ENCODE measurements around the gene TMEM43. TPM values are rescaled to one million over a fixed set of nuclear protein-coding genes. Genes with fewer than 3 reads are reported as not detected.

The TMEM43 gene
- total and polyA plus RNA-seq, 2 of the 8 experiments (the other 6 are each of a cell fraction or from before 2014, with no cell fraction given) = 27.0 to 33.7 TPM

- no peaks in the 10 kb centered on the region for H3K79me2 ChIP-seq (ENCODE audit: control insufficient read depth in 1 of 2, insufficient read depth in 2 of 2, low read length in 2 of 2)
- TF ChIP-seq USF2 (IDR thresholded peaks at IDR 0.05; ENCODE audit: low read length) (no peak), KDM1A (IDR thresholded peaks at IDR 0.05; ENCODE audit: borderline replicate concordance, low read length) (no peak), EP300 (IDR thresholded peaks at IDR 0.05; ENCODE audit: borderline replicate concordance in 1 of 2, low read depth in 2 of 2, low read length in 2 of 2) (no peak), ATF3 (IDR thresholded peaks at IDR 0.05; ENCODE audit: insufficient read depth, low read depth, low read length) (no peak), POLR2AphosphoS5 (IDR thresholded peaks at IDR 0.05; ENCODE audit: low read depth, low read length) (no peak), BRCA1 (IDR thresholded peaks at IDR 0.05; ENCODE audit: low read depth, low read length) (no peak), SRF (IDR thresholded peaks at IDR 0.05; ENCODE audit: low read depth, low read length) (no peak), KDM5A (IDR thresholded peaks at IDR 0.05; ENCODE audit: low read length) (no peak), SP1 (IDR thresholded peaks at IDR 0.05; ENCODE audit: low read depth, low read length) (no peak), CBX5 (IDR thresholded peaks at IDR 0.05; ENCODE audit: low read depth, low read length) (no peak), HDAC6 (IDR thresholded peaks at IDR 0.05; ENCODE audit: low read depth, low read length) (no peak)
- no peak overlapping the region for H2BK20ac ChIP-seq (ENCODE audit: low read length)
- no peak overlapping the region for H3K4ac ChIP-seq (replicated peaks; ENCODE audit: insufficient read length, low read depth, low read length)
- H3K36me3 ChIP-seq (ENCODE audit: control insufficient read depth in 2 of 4, insufficient read depth in 4 of 4, low read length in 3 of 4) = peaks cover 0 to 9% (median 7%) of the 10 kb centered on the region in 4 experiments; a peak in 4 of 8 replicates
- H3K9ac ChIP-seq (replicated peaks in 1 of 4; ENCODE audit: extremely low read depth in 1 of 4, low read depth in 3 of 4, low read length in 3 of 4) = no peak overlapping the region
- H2BK12ac ChIP-seq (ENCODE audit: low read depth, low read length) = peak overlapping the region; percentile 69
- no peak overlapping the region for H2AK5ac ChIP-seq (ENCODE audit: low read depth, low read length)
- 0 out of 4 replicates have a peak overlapping the region, but pooled peaks of 1 of the 2 experiments have one; percentile 36 for H3K4me2 ChIP-seq (ENCODE audit: insufficient read depth in 1 of 2, low read depth in 2 of 2, low read length in 2 of 2)
- H2BK120ac ChIP-seq (replicated peaks; ENCODE audit: low read depth, low read length) = no peak overlapping the region
- H4K5ac ChIP-seq (ENCODE audit: insufficient read length, low read depth, low read length) = no peak overlapping the region
- peak overlapping the region; percentile 66; the same call in 1 of the 2 replicates for H2BK5ac ChIP-seq (ENCODE audit: low read depth, low read length)
- FAIRE-seq (no peak), DNase-seq (ENCODE audit: low read depth in 1 of 2, low spot score in 2 of 2) (no peak)
- no peak overlapping the region for H3K14ac ChIP-seq (ENCODE audit: insufficient read length)
- ChIA-PET POLR2A (ENCODE audit: partially characterized antibody) (interaction anchor here (0.8 to 3.1 kb wide), 3 partner anchors 23 to 31 kb away, joined by 4 to 17 read pairs (median 15); partner anchors contain the start of genes CHCHD4, LSM3, TMEM43 and XPC), CTCF (ENCODE audit: partially characterized antibody) (interaction anchor here (0.7 to 1.9 kb wide), 8 partner anchors 10 to 345 kb away, joined by 3 to 14 read pairs (median 4); partner anchors contain the start of genes CHCHD4 and TMEM43)
- no peak overlapping the region for H3K56ac ChIP-seq (replicated peaks; ENCODE audit: insufficient read length, low read depth, low read length)
- WGBS, 2 experiments (ENCODE audit: extremely low coverage in 1 of 2, insufficient coverage in 1 of 2, insufficient read length in 1 of 2, insufficient replicate concordance in 2 of 2, low coverage in 1 of 2, low lambda C conversion rate in 2 of 2, missing lambda C conversion rate in 1 of 2) = 74% methylated on average over 11 of the region's 12 CpGs; no CpG with 5 or more reads in 1 of the 2 experiments
- 0 out of 2 replicates have a peak overlapping the region, but pooled peaks have one; percentile 10 for H3K18ac ChIP-seq (ENCODE audit: extremely low read depth, low read length)
- no peak overlapping the region for H2AFZ ChIP-seq (ENCODE audit: low read length)
- no peak overlapping the region; the same call in 1 of the 2 replicates for H4K8ac ChIP-seq (ENCODE audit: extremely low read depth, insufficient read depth, low read length)
- no peak overlapping the region for H3K23ac ChIP-seq (ENCODE audit: insufficient read length)
- no peak overlapping the region for H3K4me3 ChIP-seq (ENCODE audit: extremely low read depth in 1 of 4, insufficient read depth in 2 of 4, low read depth in 3 of 4, low read length in 4 of 4)
- H3K27ac ChIP-seq (ENCODE audit: low read depth, low read length) = no peak overlapping the region
- H2BK15ac ChIP-seq (ENCODE audit: low read length) = no peak overlapping the region
- no peaks in the 10 kb centered on the region for H3K9me3 ChIP-seq (ENCODE audit: insufficient read depth in 2 of 2, low read depth in 1 of 2, low read length in 1 of 2)
- no peaks in the 10 kb centered on the region for H3K27me3 ChIP-seq (replicated peaks in 1 of 4; ENCODE audit: control insufficient read depth in 3 of 4, extremely low read depth in 1 of 4, insufficient read depth in 3 of 4, low read length in 3 of 4)
- peaks cover 0 to 14% (median 9%) of the 10 kb centered on the region in 4 experiments; a peak in 6 of 7 replicates for H3K4me1 ChIP-seq (replicated peaks in 1 of 4; ENCODE audit: control insufficient read depth in 3 of 4, insufficient read depth in 4 of 4, low read length in 3 of 4)
- H4K91ac ChIP-seq (replicated peaks; ENCODE audit: insufficient read length, low read length) = no peak overlapping the region
- peaks cover 7 to 8% of the 10 kb centered on the region in 2 experiments for H4K20me1 ChIP-seq (replicated peaks in 1 of 2; ENCODE audit: control insufficient read depth in 1 of 2, insufficient read depth in 2 of 2, low read length in 2 of 2)
- H3K23me2 ChIP-seq (ENCODE audit: low read depth, low read length) = no peaks in the 10 kb centered on the region
- no peaks in the 10 kb centered on the region for H3K79me1 ChIP-seq (ENCODE audit: low read depth, low read length)
Measured at GRCh38 chr3:14147617-14148016, 22.8 kb downstream of the TMEM43 start.
